ENCODE results near the gene BMP8B.

Gene BMP8B

DNA sequence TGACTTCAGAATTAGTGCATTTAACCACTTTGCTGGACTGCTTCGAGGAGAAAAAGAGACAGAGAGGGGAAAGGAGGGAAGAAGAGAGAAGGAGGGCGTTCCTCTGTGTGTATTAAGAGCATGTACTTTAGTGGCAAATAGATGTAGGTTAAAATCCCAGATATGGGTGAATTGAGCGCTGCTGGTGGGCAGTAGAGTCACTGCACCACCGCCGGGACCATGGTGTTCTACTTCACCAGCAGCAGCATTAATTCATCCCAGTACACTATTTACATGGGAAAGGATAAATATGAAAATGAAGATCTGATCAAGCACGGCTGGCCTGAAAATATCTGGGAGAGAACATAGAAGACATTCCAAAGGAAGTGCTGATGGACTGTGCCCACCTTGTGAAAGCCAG, 70.9 kb downstream of the BMP8B start:
- DNase-seq: no peak

- no peak for DNase-seq
Observed at GRCh38 chr1:39713557-39713956, 75.1 kb downstream of the BMP8B start.

DNA sequence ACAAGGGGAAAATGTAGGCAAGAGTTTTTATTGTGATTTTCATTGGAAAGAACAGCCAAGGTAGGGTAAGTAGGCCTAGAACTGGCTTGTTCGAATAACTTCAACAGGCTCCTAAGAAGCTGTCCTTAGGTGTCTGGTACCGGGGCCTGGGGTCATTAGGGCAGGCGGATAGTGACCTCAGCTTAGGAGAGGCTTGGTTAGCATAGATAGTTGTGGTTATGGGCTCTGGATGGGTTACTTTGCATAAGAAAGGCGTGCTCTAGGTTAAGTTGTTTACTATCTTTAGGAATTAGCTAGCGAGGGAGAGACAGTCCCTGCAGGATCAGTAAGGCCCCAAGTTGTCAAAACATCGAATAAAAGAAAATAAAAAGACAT, 76.7 kb downstream of the BMP8B start:
- no peak for DNase-seq

- no peak for DNase-seq
Observed at GRCh38 chr1:39711104-39711965, 77.3 kb downstream of the BMP8B start.

DNA sequence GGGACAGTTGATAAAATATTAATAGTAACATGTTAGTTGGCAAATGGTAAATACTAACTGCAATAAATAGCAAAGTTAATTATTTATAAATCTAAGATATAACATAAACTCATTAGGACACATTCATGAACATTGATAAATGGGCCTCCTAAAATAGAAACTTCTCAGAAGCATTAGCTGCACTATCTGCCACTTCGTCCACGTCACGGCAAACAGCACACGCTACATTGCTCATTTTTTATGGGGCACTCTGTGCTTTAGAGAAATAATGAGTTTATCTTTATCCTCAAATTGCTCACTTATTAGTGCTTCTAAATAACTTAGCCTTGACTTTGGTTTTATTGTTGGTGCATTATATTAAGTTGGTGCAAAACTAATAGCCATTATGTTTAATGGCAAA, 81.2 kb downstream of the BMP8B start:
- DNase-seq: no peak
